BE2C (cell line): ENCODE data around the gene KCNQ5.

Experiments used
- DNase-seq: peaks from one replicate; pipeline ENCODE4 v3.0.0-alpha.2; 2020
- H3K27me3 ChIP-seq: fragments of 250-450 bp; sonication (Bioruptor Pico); 2 replicates; pipeline ENCODE4 v1.5.1; 2020; ENCODE audit warnings: mild to moderate bottlenecking
- H3K36me3 ChIP-seq: fragments of 250-450 bp; sonication (Bioruptor Pico); 2 replicates; pipeline ENCODE4 v1.5.1; 2020; ENCODE audit warnings: mild to moderate bottlenecking
- H3K4me1 ChIP-seq: fragments of 250-450 bp; sonication (Bioruptor Pico); 2 replicates; pipeline ENCODE4 v1.5.1; 2020
- H3K4me3 ChIP-seq: 2 replicates; pipeline ENCODE4 v1.5.1; 2011; ENCODE audit warnings: low read depth, low read length
- H3K9me3 ChIP-seq: fragments of 250-450 bp; sonication (Bioruptor Pico); 2 replicates; pipeline ENCODE4 v1.5.1; 2020
- TF ChIP-seq, protein P1 (sequence below): IDR thresholded peaks from 2 replicates; pipeline ENCODE4 v1.5.1; 2012; ENCODE audit warnings: mild to moderate bottlenecking, low read depth, low read length

Gene KCNQ5

GRCh38 chr6:72835749-72836148, 213.9 kb downstream of the KCNQ5 start:
- H3K27me3 ChIP-seq, result no peaks in the 10 kb centered on the region
- DNase-seq, result no peak
- H3K9me3 ChIP-seq, result no peaks in the 10 kb centered on the region
- TF ChIP-seq, protein P1, sequence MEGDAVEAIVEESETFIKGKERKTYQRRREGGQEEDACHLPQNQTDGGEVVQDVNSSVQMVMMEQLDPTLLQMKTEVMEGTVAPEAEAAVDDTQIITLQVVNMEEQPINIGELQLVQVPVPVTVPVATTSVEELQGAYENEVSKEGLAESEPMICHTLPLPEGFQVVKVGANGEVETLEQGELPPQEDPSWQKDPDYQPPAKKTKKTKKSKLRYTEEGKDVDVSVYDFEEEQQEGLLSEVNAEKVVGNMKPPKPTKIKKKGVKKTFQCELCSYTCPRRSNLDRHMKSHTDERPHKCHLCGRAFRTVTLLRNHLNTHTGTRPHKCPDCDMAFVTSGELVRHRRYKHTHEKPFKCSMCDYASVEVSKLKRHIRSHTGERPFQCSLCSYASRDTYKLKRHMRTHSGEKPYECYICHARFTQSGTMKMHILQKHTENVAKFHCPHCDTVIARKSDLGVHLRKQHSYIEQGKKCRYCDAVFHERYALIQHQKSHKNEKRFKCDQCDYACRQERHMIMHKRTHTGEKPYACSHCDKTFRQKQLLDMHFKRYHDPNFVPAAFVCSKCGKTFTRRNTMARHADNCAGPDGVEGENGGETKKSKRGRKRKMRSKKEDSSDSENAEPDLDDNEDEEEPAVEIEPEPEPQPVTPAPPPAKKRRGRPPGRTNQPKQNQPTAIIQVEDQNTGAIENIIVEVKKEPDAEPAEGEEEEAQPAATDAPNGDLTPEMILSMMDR, result no peak
- no peaks in the 10 kb centered on the region for H3K36me3 ChIP-seq
- no peak overlapping the region for H3K4me3 ChIP-seq
- no peaks in the 10 kb centered on the region for H3K4me1 ChIP-seq

- no peak for DNase-seq
- TF ChIP-seq, protein P1, result no peak
- Histone ChIP-seq H3K9me3 (no peaks in the 10 kb centered on the region), H3K36me3 (no peaks in the 10 kb centered on the region), H3K4me1 (no peaks in the 10 kb centered on the region), H3K4me3 (no peak overlapping the region), H3K27me3 (no peaks in the 10 kb centered on the region)
Observed at GRCh38 chr6:72836971-72837370, 215.1 kb downstream of the KCNQ5 start.

- no peaks in the 10 kb centered on the region for H3K27me3 ChIP-seq
- TF ChIP-seq, protein P1, result no peak
- H3K9me3 ChIP-seq, result no peaks in the 10 kb centered on the region
Observed at GRCh38 chr6:72841195-72841594, 219.3 kb downstream of the KCNQ5 start.

DNA sequence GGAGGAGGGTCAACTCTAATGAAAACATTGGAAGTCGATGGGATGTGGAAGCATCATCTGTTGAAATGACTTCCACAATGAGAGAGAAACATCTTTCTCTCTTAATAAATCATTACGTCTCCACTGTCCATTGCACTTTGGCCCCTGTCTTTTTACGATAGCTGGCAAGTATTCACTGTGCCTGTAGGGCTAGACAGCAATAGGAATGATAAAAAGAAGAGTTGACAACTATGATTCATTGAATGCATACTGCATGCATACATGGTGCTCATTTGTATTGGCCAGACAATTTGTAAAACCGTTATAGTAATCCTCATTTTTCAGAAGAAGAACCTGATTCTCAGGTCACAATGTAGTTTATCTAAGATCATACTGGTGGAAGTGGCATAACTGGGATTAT, 220.3 kb downstream of the KCNQ5 start:
- Histone ChIP-seq H3K36me3 (no peaks in the 10 kb centered on the region), H3K4me1 (no peaks in the 10 kb centered on the region), H3K4me3 (no peak overlapping the region), H3K27me3 (no peaks in the 10 kb centered on the region; the same call in 1 of the 2 replicates), H3K9me3 (no peaks in the 10 kb centered on the region)
- no peak for DNase-seq
- TF ChIP-seq, protein P1, result no peak

More at GRCh38 chr6:72841195-72841594, 219.3 kb downstream of the KCNQ5 start:
- Histone ChIP-seq H3K4me3 (no peak overlapping the region), H3K36me3 (no peaks in the 10 kb centered on the region), H3K4me1 (no peaks in the 10 kb centered on the region)
- no peak for DNase-seq

DNA sequence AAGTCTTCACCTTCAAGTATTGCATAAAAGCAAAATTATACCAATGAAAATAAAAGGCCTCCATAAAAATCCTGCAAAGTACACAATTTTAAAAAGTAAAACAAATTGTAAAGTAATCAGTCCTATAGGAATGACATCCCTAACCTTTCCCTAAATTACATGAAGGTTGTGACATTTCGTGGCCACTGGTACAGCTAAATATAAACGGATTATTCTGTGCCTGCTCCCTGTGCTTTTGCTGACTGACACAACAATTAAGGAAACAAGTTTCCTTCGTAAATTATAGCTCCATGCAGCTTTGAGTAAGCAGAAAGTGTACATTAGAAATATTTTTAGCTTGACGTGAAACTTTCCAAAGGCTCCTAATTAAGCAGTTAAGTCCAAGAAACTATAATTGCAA, 222.8 kb downstream of the KCNQ5 start:
- DNase-seq, result no peak
- no peaks in the 10 kb centered on the region for H3K4me1 ChIP-seq
- TF ChIP-seq, protein P1, result no peak
- H3K27me3 ChIP-seq, result no peaks in the 10 kb centered on the region; the same call in 1 of the 2 replicates
- H3K36me3 ChIP-seq, result no peaks in the 10 kb centered on the region
- H3K4me3 ChIP-seq, result no peak overlapping the region
- no peaks in the 10 kb centered on the region for H3K9me3 ChIP-seq

DNA sequence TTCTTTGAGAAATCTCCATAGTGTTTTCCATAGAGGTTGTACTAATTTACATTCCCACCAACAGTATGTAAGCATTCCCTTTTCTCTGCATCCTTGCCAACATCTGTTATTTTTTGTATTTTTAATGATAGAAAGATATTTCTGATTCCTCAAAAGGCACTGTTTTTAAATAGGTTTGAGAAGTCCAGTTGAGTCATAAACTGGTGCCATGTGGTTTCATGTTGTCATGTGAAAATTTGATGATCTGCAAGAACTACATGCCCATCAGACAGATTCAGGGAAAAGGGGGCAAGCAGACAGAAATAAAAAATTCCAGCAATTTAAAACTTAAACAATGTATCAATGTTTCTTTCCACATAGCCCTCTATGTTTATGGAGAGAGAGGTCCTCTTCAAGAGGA, 227.5 kb downstream of the KCNQ5 start:
- Histone ChIP-seq H3K4me3 (no peak overlapping the region), H3K36me3 (no peaks in the 10 kb centered on the region), H3K27me3 (no peaks in the 10 kb centered on the region; the same call in 1 of the 2 replicates), H3K4me1 (no peaks in the 10 kb centered on the region), H3K9me3 (no peaks in the 10 kb centered on the region)
- DNase-seq, result no peak
- TF ChIP-seq, protein P1, result no peak
